GM19455 (cell line): ENCODE measurements around the gene PLEKHM3.

Experiments
- ATAC-seq: cut with Tn5 transposase; IDR thresholded peaks from one replicate; pipeline ENCODE4 v1.9.1; 2021; ENCODE audit not compliant: unreplicated experiment

PLEKHM3 gene

GRCh38 chr2:207895274-207895860 lies 130.0 kb downstream of the PLEKHM3 start:
- ATAC-seq = no peak

DNA sequence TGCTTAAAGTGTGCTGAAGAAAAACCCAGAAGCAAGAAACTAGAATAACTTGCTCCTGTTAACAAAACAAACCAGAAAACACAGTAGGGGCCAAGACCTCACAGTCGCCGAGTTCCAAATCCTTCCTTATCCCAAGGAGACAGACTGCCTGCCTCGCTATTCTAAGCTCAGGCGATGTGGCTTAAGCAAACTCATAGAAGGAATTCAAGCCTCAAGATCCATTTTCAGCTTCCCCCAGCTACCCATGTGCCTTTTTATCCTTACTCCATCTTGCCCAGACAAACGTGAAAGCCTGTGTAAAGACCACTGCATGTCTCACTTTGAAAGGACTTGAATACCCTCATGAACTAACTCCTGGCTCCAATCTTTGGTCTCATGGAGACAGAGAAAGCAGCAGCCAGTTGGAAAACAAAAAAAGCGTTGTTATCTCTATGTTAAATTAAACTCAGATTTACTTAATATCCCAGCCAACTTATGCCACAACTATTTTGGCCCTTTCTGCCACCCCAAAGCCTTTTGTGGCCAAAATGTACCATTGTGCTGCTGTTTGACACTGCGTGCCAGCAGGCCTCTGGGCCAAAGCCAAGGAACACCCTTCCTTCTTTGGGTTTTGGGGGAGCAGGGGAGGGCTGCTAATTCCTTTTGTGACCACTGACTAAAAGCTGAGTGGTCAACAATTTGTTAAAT lies 132.5 kb downstream of the PLEKHM3 start:
- ATAC-seq = no peak

GRCh38 chr2:207891086-207891844 lies 134.1 kb downstream of the PLEKHM3 start:
- no peak for ATAC-seq

DNA sequence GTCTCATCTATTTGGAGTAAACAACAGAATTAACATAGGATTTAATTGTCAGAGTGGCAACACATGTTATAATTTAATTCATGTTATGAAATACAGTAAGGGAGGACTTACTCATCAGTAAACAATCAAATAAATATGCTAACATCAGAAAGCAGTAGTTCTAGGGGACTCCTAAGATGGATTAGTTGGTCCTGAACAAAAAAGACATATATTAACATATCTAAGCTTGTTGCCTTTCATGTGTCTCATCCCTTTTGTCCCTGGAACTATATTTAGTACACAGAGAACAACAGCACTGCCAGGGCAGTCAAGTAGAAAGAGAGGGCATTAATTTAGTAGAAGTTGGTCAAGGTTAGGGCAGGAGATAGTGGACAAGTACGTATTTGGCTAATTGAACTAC lies 137.8 kb downstream of the PLEKHM3 start:
- no peak for ATAC-seq

DNA sequence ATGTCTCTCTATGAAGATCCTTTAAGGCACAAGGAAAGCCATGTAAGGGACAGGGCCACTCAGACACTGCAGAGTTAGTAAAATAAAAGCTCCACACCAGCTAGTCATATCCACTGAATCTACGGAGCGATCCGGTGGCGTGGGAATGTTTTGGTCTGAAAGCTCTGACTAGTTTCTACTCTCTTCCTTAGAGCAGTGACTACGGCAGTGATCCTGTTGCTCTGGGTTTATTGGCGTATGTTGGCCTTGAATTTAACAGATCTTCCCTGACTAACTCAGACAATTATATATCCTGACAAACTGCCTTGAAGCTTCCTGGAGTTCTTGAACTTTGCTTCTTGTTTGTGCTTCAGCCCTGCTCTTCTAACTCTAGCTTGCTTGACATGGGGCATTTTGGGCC lies 140.3 kb downstream of the PLEKHM3 start:
- ATAC-seq = no peak

GRCh38 chr2:207884127-207884526 lies 141.2 kb downstream of the PLEKHM3 start:
- ATAC-seq = no peak

DNA sequence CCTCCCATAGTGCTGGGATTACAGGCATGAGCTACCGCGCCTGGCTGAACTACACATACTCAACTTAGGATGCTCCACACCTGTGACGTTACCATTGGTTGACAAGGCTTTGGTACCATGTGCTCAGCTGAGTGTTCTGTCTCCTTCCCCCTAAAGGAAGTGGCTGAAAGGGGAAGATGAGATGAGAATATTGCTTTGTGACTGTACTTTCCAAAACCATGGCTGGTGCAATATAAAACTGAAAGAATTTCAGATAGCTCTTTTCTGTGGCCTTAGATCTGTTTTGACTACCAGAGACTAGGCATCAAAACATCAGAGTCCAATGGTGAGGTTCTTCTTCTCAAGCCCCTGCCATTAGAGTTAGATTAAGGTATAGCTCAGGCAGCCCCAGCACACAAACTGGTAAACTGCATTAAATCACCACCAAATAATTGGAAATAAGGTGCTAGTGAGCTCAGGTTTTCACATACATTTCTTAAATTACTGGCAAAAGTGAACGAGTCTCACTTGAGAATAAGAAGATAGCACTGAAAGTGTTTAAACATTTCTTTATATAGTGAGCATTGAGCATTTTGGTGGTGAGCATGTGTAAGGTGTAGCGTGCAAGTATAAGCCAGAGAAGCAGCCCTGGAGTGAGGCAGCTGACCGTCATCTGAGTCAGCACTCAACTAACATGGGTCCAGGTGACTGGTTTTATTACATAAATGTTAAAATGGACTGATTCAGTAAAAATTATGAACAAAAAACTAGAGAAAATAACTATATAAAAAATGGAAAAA lies 142.1 kb downstream of the PLEKHM3 start:
- ATAC-seq = no peak

DNA sequence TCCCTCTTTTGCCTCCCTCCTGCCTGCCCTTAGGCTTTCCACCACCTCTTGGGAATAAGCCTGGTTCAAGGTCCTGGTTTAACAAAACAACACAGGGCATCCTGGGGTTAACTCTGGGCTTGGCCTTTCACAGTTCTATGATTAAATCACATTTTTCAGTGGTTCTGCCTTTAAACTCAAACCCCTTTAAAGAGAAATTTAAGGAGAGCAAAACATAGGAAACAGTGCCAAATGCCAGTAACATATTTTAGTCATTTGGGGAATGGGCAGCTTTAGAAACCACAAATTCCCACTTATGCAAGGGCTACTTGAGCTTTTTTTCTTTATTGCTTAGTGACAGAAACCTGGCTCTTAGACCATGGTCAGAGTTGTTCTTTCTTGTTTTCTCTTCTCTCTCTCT lies 143.4 kb downstream of the PLEKHM3 start:
- no peak for ATAC-seq

GRCh38 chr2:207879536-207879935 lies 145.8 kb downstream of the PLEKHM3 start:
- no peak for ATAC-seq

DNA sequence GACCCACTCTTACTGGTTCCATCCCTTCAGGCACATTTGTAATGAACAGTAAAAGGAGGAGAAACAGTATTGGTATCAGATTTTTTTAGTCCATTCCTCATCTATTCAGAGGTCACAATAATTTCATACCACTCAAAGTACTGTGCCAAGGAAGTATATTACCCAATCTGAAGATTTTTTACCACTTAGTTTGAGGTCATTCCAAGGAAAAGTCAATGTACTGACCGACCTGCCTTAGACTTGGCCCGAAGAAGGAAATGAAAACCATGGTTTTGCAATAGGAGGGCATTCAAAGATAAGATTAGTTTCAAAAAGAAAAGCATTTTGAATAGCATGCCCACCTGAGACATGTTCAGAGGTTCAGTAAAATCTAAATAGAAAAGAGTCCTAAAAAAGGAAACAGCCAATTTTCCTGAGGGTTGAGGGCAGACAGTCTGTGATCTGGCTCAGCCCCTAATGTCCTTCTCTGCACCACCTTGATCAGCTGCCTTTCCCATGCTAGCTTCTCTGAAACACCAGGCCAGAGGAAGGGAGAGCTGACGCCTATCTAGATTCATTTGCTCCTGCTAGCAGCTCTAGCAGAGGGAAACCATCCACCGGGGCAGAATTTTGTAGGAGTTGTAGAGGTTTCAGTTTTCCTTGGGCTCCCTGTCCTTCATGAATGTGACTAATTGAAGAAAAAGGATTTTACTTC lies 148.3 kb downstream of the PLEKHM3 start:
- no peak for ATAC-seq

GRCh38 chr2:207875473-207876212 lies 149.7 kb downstream of the PLEKHM3 start:
- no peak for ATAC-seq

DNA sequence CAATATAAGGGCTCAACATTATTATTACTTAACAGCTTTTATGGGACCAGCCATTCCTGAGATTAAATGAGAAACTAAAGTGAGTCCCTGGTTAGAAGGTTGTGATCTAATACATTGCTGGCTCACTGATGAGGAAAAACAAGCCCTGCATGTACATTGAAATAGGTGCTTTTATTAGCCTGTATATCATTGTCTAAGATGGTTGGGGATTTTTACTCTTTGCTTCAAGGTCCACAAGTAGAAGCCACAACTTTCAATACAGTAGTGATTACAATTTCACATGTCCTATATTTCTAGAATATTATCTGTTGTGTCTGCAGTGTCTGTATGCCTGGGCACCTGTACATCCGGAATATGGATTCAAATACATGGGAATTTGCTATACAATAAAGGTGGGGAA lies 151.5 kb downstream of the PLEKHM3 start:
- no peak for ATAC-seq

- ATAC-seq = no peak
Observed at GRCh38 chr2:207871911-207872310, 153.4 kb downstream of the PLEKHM3 start.

GRCh38 chr2:207871506-207871905 lies 153.8 kb downstream of the PLEKHM3 start:
- no peak for ATAC-seq

DNA sequence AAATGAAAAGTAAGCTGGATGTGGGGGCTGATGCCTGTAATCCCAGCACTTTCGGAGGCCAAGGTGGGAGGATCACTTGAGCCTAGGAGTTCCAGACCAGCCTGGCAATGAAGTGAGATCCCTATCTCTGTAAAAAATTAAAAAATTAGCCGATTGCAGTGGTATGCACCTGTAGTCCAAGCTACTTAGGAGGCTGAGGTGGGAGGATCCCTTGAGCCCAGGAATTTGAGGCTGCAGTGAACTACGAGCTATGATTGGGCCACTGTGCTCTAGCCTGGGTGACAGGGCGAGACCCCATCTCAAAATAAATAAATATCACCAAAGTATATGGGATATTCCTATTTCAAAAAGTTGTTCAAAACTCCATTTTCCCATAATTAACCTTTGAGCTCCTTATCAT lies 154.5 kb downstream of the PLEKHM3 start:
- no peak for ATAC-seq

DNA sequence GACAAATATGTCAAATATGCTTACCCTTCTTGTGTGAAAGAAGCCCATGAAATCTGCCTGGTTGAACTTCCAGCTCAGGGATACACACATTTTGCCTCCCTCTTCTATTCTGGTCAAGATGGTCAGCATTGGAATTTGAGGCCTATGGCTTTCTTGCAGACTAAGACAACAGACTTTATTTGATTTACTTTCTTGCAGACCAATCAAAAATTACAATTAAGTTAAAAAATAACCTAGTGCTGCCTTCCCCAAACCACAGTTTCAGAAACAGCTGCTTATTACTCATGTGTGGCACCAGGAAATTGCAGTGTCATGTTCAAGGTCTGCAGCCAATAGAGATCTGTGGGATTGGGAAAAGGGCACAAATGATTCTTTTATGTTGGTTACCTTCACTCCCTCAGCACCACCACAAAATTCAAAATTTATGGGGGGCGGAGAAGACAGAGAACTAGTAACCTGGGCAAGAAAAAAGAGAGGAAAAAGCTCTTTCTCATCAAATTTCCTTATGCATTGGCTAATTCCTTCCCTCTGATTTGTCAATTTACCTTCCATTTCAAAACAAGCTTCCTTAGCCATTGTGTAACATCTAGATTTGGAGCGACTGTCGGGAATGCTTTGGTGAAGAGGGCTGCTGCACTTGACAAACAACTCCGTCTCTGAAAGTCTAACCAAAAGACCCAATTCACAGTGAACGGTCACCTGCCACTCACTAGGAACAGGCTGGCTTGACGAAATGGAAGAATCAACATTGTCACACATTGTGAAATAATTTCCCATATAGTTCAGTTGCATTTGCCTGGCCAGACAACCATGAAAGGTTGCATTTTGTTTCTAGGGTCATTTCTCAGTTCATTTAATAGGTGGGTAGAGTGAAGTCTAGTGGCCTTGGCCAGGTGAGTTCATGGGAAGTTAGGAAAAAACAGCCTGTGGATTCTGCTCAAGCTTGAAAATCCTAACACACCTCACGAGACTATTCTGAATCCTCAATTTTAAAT lies 155.2 kb downstream of the PLEKHM3 start:
- ATAC-seq = no peak

DNA sequence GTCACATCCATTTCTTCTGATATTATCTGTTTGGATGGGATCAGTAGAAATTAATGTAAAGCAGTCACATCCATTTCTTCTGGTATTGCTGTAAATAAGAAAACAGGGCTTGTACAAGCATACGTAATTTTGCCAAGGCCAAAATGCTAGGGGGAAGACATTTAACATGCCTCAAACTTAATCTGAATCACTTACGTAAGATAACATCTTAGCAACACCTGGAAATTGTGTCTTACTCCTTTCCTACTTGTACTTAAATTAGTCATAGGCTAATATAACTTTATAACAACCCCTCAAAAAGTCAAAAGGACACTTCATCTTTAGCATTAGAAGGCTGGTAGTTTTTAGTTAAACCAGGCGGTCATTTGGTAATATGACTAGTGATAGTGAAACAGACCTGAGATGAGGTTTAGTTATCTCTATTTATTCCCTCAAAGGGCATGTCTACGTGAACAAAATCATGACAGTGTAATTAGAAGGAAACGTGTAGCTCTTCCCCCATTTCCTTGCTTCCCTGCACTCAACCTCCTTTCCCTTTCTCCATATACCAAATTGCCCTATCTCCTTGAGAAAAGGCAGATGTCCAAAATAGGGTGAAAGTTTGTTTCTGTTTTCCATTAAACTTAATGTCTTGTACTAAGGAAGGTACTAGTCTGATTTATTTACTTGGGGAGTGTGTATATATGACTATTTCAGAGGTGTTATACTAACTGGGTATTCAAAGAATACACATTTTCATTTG lies 156.3 kb downstream of the PLEKHM3 start:
- no peak for ATAC-seq

- ATAC-seq = no peak
Observed at GRCh38 chr2:207867905-207868304, 157.4 kb downstream of the PLEKHM3 start.
